T-helper 17 cell (primary cell): ENCODE data around the gene WWP2. TPM values are rescaled to one million over a fixed set of nuclear protein-coding genes. Genes with fewer than 3 reads are reported as not detected.

ENCODE experiments used
- ATAC-seq: fragments of 150-1000 bp; cut with Tn5 transposase; 2 replicates; pipeline ENCODE4 v1.10.0; 2021; ENCODE audit warnings: mild to moderate bottlenecking, moderate library complexity
- DNase-seq, 3 donors: peaks; one replicate each; pipeline versions ENCODE4 v3.0.0 to v3.0.0-alpha.2; 2020 to 2021
- H3K9me3 ChIP-seq: one replicate; pipeline ENCODE4 v1.7.0; 2013; ENCODE audit warnings: low read length, mild to moderate bottlenecking; ENCODE audit not compliant: control insufficient read depth, poor library complexity, severe bottlenecking
- H3K27ac Mint-ChIP-seq: one replicate; pipeline ENCODE4 v1.8.0; 2022; ENCODE audit warnings: mild to moderate bottlenecking, moderate library complexity, mixed read lengths
- H3K27me3 Mint-ChIP-seq: one replicate; pipeline ENCODE4 v1.8.0; 2022; ENCODE audit warnings: mixed read lengths
- H3K36me3 Mint-ChIP-seq: one replicate; pipeline ENCODE4 v1.8.0; 2022; ENCODE audit warnings: low read depth, mixed read lengths
- H3K4me1 Mint-ChIP-seq: one replicate; pipeline ENCODE4 v1.8.0; 2022; ENCODE audit warnings: mild to moderate bottlenecking, mixed read lengths
- H3K4me3 Mint-ChIP-seq: one replicate; pipeline ENCODE4 v1.8.0; 2022; ENCODE audit warnings: mild to moderate bottlenecking, moderate library complexity, mixed read lengths
- total RNA-seq, 4 donors: library from RNA in 2 of 4; stranded (reverse) in 2 of 4; gene quantifications; one replicate each; pipeline ENCODE4 v1.2.3 and lab custom pipeline; 2022 to 2026

The WWP2 gene
- total RNA-seq, 2 donors from 2014 or later = 60.6 to 64.9 TPM

DNA sequence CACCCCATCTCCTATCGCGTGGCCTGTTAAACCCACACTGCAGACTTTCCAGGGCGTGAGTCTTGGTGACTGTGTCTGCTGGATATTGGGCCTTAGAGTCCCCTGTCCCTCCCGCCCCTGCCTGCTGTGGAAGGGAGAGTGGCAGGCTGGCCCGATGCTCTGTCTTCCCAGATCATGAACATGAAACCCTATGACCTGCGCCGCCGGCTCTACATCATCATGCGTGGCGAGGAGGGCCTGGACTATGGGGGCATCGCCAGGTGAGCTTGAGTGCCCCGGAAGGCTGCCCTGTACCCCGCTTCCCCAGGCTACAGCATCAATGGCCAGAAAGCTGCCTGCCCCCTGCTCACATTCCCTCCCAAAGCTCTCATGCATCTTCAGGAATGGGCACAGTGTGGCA is 169.5 kb downstream of the WWP2 start:
- Mint-ChIP-seq H3K36me3 (peaks cover 5% of the 10 kb centered on the region), H3K27me3 (no peaks in the 10 kb centered on the region), H3K27ac (no peak overlapping the region), H3K4me1 (no peaks in the 10 kb centered on the region), H3K4me3 (no peak overlapping the region)
- ATAC-seq (no peak), DNase-seq (no peak)
- H3K9me3 ChIP-seq = no peaks in the 10 kb centered on the region

DNA sequence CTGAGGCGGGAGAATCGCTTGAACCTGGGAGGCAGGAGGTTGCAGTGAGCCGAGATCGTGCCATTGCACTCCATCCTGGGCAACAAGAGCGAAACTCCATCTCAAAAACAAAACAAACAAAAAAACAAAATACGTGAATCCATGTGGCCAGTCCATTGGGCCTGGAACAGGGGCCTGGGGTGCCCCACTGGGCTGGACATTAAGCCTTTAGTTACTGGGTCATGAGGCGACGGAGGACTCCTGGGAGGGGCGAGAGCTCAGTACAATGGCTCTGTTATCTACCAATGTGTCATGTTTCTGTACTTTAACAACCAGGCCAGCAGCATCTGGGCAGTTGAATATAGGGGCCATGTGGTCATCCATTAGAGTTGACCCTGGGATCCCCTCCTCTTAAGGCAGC is 170.1 kb downstream of the WWP2 start:
- Mint-ChIP-seq H3K27ac (no peak overlapping the region), H3K4me3 (no peak overlapping the region), H3K4me1 (no peaks in the 10 kb centered on the region), H3K27me3 (no peaks in the 10 kb centered on the region), H3K36me3 (peaks cover 2% of the 10 kb centered on the region)
- H3K9me3 ChIP-seq = no peaks in the 10 kb centered on the region
- DNase-seq (no peak), ATAC-seq (no peak)

DNA sequence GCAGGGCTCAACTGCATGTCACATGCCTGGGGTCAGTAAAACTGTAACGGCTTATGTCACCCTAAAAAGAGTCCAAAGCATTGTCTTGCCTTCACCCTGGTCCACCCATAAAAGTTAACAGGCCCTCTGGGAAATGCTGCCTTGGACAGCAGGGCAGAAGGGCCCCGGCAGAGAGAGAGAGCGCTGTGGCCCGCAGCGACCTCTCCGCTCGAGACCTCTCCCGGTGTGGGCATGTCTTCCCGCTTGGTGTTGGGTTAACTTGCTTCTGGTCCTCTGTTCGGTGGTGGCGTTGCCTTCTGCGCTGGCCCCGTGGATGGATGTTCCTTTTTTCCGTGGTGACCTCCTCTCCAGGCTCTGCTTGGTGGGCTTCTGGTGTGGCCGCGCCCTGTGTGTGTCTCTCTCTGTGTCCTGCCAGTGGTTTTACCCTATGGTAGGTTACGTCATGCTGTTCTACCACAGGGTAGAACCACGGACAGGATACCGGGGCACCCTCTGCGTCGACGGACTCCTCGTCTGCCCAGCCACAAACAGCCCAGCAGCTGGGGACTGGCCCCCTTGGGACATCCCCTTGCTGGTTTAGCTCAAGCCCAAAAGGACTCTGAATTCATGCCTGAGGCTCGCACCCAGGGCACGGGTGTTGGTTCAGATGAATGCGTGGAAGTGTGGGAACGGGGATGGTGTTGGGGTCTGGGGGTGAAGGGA is 170.7 kb downstream of the WWP2 start:
- no peaks in the 10 kb centered on the region for H3K4me1 Mint-ChIP-seq
- ATAC-seq (no peak), DNase-seq (no peak)
- peaks cover 2% of the 10 kb centered on the region for H3K36me3 Mint-ChIP-seq
- no peak overlapping the region for H3K27ac Mint-ChIP-seq
- H3K9me3 ChIP-seq = no peaks in the 10 kb centered on the region
- no peak overlapping the region for H3K4me3 Mint-ChIP-seq
- H3K27me3 Mint-ChIP-seq = no peaks in the 10 kb centered on the region

DNA sequence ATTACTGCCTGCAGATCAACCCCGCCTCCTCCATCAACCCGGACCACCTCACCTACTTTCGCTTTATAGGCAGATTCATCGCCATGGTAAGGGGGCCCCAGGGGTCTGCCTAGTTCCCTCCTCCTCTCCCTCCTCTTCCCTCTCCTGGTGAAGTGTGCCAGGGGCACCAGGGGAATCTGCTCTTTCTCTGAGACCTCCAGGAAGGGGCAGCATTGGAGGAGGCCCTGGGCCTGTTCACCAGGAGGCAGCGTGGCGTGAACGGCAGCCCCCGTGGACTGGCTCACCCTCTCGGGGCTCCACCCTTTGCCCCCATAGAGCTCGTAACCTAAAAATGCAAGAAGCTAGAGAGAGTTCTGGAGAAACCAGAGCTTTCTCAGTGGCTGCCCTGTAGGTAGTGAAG is 171.9 kb downstream of the WWP2 start:
- no peaks in the 10 kb centered on the region for H3K27me3 Mint-ChIP-seq
- DNase-seq (no peak), ATAC-seq (no peak)
- H3K9me3 ChIP-seq = no peaks in the 10 kb centered on the region
- peaks cover 2% of the 10 kb centered on the region for H3K36me3 Mint-ChIP-seq
- no peak overlapping the region for H3K4me3 Mint-ChIP-seq
- H3K4me1 Mint-ChIP-seq = no peaks in the 10 kb centered on the region
- peak overlapping the region; percentile 37 for H3K27ac Mint-ChIP-seq

DNA sequence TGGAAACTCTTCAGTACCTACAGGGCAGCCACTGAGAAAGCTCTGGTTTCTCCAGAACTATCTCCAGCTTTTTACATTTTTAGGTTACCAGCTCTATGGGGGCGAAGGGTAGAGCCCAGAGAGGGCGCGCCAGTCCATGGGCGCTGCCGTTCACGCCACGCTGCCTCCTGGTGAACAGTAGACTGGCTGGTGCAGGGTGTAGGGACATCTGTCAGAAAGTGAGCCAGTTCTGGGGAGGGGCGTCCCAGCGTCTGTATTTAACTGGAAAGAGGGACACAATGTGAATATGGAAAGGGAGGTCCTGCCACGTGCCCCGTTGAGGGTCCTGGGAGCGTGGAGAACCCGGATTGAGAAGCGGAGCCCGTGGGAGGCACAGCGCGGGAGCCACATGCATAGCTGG is 172.6 kb downstream of the WWP2 start:
- no peaks in the 10 kb centered on the region for H3K9me3 ChIP-seq
- H3K36me3 Mint-ChIP-seq = peaks cover 2% of the 10 kb centered on the region
- H3K27ac Mint-ChIP-seq = no peak overlapping the region
- DNase-seq (no peak), ATAC-seq (no peak)
- no peaks in the 10 kb centered on the region for H3K27me3 Mint-ChIP-seq
- H3K4me3 Mint-ChIP-seq = no peak overlapping the region
- H3K4me1 Mint-ChIP-seq = no peaks in the 10 kb centered on the region

DNA sequence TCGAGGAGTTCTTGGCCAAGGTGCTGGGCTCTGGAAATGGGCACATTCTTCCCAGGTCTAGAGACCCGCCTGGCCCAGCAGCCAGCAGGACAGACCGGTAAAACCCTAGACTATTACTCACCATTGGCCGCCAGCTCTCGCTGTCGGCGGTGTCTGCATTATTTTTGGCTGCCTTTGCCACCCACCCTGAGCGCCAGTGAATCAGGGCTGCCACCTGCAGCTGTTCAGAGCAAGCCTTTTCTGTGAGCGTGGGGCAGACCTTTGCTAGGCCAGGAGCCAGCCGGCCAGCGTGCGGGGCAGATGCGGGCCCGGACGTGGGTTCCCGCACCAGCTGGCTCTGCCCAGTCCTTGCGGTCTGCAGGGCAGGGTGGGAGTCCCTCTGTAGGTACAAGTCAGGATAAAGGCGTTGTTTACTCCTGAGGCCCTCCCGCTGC is 173.2 kb downstream of the WWP2 start:
- no peak overlapping the region for H3K27ac Mint-ChIP-seq
- ATAC-seq (no peak), DNase-seq (no peak)
- no peaks in the 10 kb centered on the region for H3K4me1 Mint-ChIP-seq
- H3K4me3 Mint-ChIP-seq = no peak overlapping the region
- H3K27me3 Mint-ChIP-seq = no peaks in the 10 kb centered on the region
- H3K36me3 Mint-ChIP-seq = peaks cover 2% of the 10 kb centered on the region
- H3K9me3 ChIP-seq = no peaks in the 10 kb centered on the region

DNA sequence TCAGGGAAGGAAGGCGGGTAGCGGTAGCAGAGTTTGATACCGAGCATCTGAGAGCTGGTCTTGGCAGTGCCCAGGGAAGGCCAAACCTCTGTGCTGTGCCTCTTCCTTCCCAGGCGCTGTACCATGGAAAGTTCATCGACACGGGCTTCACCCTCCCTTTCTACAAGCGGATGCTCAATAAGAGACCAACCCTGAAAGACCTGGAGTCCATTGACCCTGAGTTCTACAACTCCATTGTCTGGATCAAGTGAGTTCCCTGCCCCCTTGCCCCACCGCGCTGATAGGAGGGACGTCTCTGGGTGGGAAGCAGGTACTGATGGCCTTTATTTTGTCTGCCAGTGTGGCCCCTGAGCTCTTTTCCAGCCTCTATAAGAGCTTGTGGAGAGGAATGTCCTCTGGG is 173.6 kb downstream of the WWP2 start:
- DNase-seq = no peak
- ATAC-seq = no peak
- Mint-ChIP-seq H3K27me3 (no peaks in the 10 kb centered on the region), H3K27ac (no peak overlapping the region), H3K36me3 (peaks cover 2% of the 10 kb centered on the region), H3K4me1 (no peaks in the 10 kb centered on the region), H3K4me3 (no peak overlapping the region)
- no peaks in the 10 kb centered on the region for H3K9me3 ChIP-seq

DNA sequence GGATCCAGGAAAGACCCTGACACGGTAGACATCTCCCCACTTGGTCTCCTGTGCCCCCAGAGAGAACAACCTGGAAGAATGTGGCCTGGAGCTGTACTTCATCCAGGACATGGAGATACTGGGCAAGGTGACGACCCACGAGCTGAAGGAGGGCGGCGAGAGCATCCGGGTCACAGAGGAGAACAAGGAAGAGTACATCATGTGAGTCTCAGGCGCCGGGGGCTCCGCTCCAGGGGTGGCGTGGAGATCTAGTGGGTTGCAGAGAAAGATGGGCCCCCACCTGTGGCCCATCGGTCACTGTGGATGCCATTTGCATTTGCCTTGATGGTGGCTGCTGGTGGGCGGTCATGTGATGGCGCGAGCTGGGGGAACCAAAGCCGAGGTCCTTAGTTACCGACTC is 174.1 kb downstream of the WWP2 start:
- Mint-ChIP-seq H3K27me3 (no peaks in the 10 kb centered on the region), H3K4me3 (no peak overlapping the region), H3K4me1 (no peaks in the 10 kb centered on the region), H3K27ac (no peak overlapping the region), H3K36me3 (peaks cover 2% of the 10 kb centered on the region)
- no peaks in the 10 kb centered on the region for H3K9me3 ChIP-seq
- DNase-seq (no peak), ATAC-seq (no peak)

DNA sequence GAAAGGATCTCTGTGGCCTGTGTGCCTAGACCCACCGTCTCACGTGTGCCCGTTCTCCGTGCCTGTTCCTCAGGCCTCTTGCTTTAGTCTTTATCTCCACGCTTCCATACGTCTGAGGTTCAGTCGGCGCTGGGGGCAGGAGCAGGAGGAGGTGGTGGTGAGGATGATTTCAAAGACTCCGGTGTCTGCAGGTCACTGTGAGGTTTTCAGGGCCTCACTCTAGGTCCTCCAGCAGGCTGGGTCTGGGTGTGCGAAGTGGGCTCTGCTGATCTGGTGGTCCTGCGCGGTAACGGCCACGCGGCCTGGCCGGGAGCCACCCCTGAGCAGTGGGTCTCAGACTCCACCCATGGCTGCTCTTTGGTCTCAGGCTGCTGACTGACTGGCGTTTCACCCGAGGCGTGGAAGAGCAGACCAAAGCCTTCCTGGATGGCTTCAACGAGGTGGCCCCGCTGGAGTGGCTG is 174.6 kb downstream of the WWP2 start:
- Mint-ChIP-seq H3K27me3 (no peaks in the 10 kb centered on the region), H3K36me3 (peaks cover 2% of the 10 kb centered on the region), H3K27ac (no peak overlapping the region), H3K4me1 (no peaks in the 10 kb centered on the region), H3K4me3 (no peak overlapping the region)
- H3K9me3 ChIP-seq = no peaks in the 10 kb centered on the region
- ATAC-seq (no peak), DNase-seq (no peak)

DNA sequence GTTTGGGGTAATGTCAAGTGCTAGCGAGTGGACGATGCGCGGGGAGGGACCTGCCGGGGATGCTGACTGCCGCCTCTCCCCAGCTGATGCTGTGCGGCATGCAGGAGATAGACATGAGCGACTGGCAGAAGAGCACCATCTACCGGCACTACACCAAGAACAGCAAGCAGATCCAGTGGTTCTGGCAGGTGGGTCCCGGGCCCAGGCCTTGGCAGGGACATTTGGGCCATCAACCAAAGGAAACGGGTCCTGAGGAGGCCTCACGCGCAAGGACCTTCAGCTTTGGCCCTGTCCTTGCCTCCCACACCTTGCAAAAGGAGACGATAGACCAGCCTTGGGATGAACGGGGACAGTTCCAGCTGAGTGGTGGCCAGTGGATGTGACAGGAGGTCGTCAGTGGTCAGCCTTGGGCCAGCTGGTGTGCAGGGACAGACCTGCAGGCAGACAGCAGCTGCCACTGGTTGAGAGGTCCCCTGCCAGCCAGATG is 175.4 kb downstream of the WWP2 start:
- no peak for DNase-seq
- no peak for ATAC-seq
- Mint-ChIP-seq H3K27ac (no peak overlapping the region), H3K4me1 (no peaks in the 10 kb centered on the region), H3K4me3 (no peak overlapping the region), H3K36me3 (peaks cover 2% of the 10 kb centered on the region), H3K27me3 (no peaks in the 10 kb centered on the region)
- H3K9me3 ChIP-seq = no peaks in the 10 kb centered on the region

DNA sequence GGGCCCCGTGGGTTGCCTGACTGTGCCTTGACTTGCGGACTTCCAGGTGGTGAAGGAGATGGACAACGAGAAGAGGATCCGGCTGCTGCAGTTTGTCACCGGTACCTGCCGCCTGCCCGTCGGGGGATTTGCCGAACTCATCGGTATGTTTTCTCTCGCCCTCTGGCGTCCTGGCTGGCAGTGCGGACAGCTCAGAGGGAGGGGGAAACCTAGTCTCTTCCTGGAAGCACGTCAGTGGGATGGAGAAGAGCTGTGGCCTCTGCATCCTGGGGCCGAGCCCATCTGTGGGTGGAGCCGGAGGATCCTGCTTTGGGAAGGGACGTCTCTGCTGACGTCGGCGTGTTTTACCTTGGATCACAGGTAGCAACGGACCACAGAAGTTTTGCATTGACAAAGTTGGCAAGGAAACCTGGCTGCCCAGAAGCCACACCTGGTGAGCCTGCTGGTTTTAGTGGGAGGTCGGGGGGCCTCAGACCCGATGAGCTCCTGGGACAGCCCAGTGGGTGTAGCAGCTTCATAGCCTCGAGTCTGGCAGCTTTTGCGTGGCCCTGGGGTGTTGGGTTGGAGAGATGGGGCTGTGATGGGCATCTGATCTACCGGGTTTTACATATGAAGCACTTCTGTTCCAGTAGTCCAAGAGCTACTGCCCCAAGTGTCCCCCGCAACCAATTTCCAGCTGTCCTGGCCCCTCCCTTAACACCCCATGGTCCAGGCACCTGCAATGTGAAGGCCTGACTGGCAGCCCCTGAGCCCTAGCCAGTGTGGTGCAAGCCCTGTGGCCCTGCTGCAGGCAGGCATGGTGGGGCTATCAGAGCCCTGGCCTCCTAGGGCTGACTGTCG is 177.1 kb downstream of the WWP2 start:
- Mint-ChIP-seq H3K36me3 (peaks cover 5% of the 10 kb centered on the region), H3K27me3 (no peaks in the 10 kb centered on the region), H3K4me3 (no peak overlapping the region), H3K27ac (no peak overlapping the region), H3K4me1 (no peaks in the 10 kb centered on the region)
- DNase-seq (no peak), ATAC-seq (no peak)
- no peaks in the 10 kb centered on the region for H3K9me3 ChIP-seq

DNA sequence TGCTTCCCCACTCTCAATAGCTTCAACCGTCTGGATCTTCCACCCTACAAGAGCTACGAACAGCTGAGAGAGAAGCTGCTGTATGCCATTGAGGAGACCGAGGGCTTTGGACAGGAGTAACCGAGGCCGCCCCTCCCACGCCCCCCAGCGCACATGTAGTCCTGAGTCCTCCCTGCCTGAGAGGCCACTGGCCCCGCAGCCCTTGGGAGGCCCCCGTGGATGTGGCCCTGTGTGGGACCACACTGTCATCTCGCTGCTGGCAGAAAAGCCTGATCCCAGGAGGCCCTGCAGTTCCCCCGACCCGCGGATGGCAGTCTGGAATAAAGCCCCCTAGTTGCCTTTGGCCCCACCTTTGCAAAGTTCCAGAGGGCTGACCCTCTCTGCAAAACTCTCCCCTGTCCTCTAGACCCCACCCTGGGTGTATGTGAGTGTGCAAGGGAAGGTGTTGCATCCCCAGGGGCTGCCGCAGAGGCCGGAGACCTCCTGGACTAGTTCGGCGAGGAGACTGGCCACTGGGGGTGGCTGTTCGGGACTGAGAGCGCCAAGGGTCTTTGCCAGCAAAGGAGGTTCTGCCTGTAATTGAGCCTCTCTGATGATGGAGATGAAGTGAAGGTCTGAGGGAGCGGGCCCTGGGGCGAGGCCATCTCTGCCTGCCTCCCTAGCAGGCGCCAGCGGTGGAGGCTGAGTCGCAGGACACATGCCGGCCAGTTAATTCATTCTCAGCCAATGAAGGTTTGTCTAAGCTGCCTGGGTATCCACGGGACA is 177.9 kb downstream of the WWP2 start:
- H3K9me3 ChIP-seq = no peaks in the 10 kb centered on the region
- peaks cover 5% of the 10 kb centered on the region for H3K36me3 Mint-ChIP-seq
- DNase-seq (no peak), ATAC-seq (no peak)
- H3K4me3 Mint-ChIP-seq = no peak overlapping the region
- no peak overlapping the region for H3K27ac Mint-ChIP-seq
- no peaks in the 10 kb centered on the region for H3K27me3 Mint-ChIP-seq
- no peaks in the 10 kb centered on the region for H3K4me1 Mint-ChIP-seq

DNA sequence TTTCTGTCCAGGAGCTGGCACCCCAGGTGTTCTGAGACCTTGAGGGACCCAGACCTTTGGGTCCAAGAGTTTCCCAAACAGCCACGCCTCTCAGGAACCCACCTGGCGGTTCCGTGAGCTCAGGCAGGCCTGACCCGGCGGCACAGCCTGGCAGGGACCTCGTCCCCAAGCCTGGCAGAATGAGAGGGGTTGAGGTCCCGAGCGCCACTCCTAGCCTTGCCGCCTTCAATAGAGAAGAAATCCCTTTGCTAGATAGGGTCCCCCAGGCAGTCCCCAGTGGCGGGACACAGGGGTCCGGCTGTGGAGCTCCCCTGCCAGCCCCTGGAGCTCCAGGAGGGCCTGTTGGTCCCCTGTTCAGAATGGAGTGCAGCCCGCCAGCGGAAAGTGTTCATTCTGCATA is 178.5 kb downstream of the WWP2 start:
- H3K9me3 ChIP-seq = no peaks in the 10 kb centered on the region
- Mint-ChIP-seq H3K27me3 (no peaks in the 10 kb centered on the region), H3K36me3 (peaks cover 5% of the 10 kb centered on the region), H3K27ac (no peak overlapping the region), H3K4me1 (no peaks in the 10 kb centered on the region), H3K4me3 (no peak overlapping the region)
- ATAC-seq = no peak
- no peak for DNase-seq
